GF-D8 (cell line): ENCODE measurements around the gene SEMA4A.
A peak's percentile ranks its signal among the peaks of the same experiment; 100 is the strongest.

ENCODE experiments used
- DNase-seq: peaks from one replicate; lab custom pipeline; 2025; lab: John Stamatoyannopoulos, UW

Gene SEMA4A

DNA sequence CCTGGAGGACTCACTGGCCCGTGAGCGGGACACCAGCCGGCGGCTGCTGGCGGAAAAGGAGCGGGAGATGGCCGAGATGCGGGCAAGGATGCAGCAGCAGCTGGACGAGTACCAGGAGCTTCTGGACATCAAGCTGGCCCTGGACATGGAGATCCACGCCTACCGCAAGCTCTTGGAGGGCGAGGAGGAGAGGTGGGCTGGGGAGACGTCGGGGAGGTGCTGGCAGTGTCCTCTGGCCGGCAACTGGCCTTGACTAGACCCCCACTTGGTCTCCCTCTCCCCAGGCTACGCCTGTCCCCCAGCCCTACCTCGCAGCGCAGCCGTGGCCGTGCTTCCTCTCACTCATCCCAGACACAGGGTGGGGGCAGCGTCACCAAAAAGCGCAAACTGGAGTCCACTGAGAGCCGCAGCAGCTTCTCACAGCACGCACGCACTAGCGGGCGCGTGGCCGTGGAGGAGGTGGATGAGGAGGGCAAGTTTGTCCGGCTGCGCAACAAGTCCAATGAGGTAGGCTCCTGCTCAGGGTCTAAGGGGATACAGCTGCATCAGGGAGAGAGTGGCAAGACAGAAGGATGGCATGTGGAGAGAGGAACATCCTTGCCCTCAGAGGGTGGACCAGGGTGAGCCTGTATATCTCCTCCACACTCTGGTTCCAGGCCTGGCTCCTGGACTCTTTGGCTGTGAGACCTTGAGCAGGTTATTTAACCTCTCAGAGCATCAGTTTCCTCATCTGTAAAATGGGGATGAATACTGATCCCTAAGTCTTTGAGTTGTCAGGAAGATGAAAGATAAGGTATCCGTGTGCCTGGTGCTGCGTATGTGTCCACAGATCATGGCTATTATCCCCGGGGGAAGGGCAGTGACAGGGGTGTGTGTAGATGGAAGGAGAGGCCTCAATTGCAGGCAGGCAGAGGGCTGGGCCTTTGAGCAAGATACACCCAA is 17.2 kb upstream of the SEMA4A start:
- DNase-seq, result no peak

DNA sequence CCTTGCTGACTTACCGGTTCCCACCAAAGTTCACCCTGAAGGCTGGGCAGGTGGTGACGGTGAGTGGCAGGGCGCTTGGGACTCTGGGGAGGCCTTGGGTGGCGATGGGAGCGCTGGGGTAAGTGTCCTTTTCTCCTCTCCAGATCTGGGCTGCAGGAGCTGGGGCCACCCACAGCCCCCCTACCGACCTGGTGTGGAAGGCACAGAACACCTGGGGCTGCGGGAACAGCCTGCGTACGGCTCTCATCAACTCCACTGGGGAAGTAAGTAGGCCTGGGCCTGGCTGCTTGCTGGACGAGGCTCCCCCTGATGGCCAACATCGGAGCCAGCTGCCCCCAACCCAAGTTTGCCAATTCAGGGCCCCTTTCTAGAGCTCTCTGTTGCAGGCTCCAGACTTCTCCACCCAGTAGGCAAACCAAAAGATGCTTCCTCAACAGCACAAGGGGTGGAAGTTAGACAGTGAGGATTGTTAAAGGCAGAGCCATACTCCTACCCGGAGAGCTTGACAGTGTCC is 16.4 kb upstream of the SEMA4A start:
- DNase-seq, result no peak

DNA sequence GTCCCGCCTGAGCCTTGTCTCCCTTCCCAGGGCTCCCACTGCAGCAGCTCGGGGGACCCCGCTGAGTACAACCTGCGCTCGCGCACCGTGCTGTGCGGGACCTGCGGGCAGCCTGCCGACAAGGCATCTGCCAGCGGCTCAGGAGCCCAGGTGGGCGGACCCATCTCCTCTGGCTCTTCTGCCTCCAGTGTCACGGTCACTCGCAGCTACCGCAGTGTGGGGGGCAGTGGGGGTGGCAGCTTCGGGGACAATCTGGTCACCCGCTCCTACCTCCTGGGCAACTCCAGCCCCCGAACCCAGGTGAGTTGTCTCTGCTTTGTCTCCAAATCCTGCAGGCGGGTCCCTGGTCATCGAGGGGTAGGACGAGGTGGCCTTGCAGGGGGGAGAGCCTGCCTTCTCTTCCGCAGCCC is 14.9 kb upstream of the SEMA4A start:
- no peak for DNase-seq

GRCh38 chr1:156140879-156141707 is 12.3 kb upstream of the SEMA4A start:
- DNase-seq, result no peak

- DNase-seq, result no peak
Observed at GRCh38 chr1:156143765-156144489, 9.5 kb upstream of the SEMA4A start.

DNA sequence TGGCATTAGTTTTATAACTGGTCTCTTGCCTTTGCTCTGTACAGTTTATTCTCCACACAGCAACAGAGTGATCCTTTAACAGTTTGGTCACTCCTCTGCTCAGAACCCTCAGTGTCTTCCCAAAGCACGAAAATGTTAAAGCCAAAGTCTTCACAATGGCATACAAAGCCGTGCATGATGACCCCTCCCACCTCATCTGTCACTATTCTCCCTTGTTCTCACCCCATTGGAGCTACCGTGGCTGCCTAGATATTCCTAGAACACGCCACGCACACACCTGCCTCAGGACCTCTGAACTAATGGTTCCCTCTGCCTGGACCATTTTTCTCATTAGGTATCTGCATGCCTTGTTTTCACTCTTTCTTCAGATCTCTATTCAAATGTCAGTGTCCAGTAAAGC is 8.6 kb upstream of the SEMA4A start:
- no peak for DNase-seq

- DNase-seq, result no peak
Observed at GRCh38 chr1:156145650-156146019, 7.8 kb upstream of the SEMA4A start.

- peak; percentile 81 for DNase-seq
Observed at GRCh38 chr1:156146020-156146768, 7.2 kb upstream of the SEMA4A start.

DNA sequence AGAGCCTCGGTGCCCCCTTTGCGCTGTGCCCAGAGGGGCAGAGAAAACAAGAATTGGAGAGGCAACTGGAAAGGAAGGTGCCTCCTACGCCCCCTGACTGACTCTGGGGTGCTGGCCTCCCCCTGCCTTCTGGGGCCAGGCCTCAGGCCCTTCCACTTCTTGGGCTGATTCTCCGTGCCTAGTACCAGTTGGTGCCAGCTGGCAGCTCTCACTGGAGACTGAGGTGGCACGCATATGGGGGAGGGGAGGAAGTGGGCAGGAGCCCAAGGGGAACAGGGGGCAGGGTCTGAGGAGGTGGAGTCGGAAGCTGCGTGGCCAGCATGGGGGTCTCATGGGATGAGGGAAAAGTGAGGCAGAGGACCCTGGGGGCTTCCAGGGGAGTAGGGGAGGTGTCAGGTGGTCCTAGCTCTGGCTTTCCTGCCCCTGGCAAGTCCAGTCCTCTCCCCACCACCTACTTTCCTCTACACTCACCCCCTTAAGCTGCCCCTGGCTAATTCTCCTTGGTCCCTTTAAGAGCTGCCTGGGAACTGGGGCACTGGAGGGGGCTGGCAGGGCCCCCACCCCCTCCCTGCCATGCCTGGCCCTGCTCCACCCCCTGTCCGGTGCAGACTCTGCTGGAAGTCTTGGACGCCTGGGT is 6.5 kb upstream of the SEMA4A start:
- DNase-seq, result no peak

DNA sequence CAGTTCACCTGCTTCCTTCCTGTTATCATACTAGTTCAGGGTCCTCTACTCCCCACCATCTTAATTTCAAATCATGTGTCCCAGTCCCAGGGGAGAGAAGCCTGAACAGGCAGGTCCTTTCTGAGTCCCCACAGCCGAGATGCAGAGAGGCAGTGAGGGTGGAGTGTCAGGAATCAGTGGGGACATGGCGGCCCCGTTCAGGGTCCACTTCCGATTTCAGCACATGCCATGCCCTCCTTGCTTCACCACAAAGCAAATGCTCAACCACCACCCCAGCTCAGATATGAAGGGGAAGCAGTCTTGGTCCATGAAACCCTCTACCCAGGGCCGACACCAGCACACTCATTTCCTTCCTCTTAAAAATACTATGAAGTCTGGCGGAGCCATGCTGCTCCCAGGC is 5.2 kb upstream of the SEMA4A start:
- DNase-seq, result peak; percentile 84

DNA sequence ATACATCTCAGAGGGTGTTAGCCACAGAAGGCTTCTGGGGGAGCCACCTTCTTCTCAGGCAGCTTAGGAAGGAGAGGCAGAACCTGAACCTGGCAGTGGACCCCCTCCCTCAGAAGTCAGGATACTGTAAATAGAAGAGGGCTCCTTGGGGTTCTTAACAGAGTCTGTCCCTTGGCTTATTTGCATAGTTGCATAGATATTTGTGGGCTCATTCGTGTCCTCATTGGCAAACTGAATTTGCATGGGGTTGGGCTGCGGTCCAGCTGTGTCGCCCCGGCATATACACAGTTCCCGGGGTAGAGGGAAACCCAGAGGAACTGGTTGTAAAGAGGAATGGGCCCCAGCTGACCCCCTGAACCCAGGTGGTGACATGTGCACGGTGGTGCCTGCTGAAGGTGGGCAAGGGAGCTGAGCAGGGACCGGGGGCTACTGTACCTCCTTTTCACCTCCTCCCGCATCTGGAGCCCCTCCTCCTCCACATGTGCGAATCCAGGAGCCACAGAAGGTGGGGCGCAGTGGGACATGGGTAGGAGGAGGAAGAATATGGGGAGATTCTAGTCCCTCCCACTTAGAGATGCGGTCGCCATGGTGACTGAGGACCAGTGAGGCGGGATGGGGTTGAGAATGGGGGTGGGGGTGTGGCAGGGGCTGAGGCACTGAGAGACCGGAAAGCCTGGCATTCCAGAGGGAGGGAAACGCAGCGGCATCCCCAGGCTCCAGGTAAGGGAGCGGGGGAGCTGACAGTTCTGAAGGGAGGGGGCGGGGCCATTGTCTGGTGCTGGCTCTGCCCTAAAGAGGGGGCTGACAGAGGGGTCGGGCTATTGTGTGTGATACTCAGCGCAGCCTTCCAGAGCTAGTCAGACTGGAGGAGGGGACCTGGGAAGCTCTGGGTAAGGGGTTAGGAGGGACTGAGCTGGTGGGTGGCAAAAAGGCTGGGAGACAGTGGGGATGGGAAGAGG is 3.7 kb upstream of the SEMA4A start:
- DNase-seq, result no peak

- no peak for DNase-seq
Observed at GRCh38 chr1:156150333-156151011, 2.9 kb upstream of the SEMA4A start.

DNA sequence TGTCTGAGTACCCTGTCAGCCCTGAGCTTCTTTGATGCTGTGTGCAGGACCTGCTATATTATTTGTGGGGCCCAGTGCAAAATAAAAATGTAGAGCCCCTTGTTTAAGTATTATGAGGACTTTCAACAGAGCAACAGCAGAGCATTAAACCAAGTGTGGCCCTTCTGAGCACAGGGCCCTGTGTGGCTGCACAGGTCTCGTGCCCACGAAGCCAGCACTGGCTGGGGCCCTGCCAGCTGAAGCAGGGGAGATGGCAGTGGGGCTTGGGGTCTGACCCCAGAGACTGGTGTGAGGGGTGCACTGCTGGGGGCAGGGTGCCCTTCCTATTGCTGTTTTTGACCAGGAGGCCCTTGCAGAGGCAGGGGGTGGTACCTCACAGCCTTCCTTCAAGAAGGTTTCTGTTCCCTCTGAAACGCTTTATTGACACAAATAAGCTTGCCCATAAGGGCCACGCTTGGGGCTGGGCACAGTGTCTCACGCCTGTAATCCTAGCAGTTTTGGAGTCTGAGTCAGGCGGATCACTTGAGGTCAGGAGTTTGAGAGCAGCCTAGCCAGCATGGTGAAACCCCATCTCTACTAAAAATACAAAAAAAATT is 2.2 kb upstream of the SEMA4A start:
- no peak for DNase-seq

GRCh38 chr1:156152628-156153027 is 757 bp upstream of the SEMA4A start:
- DNase-seq, result no peak

GRCh38 chr1:156154317-156154749 is 948 bp downstream of the SEMA4A start:
- peak; percentile 90 for DNase-seq

GRCh38 chr1:156155756-156156510 is 2.5 kb downstream of the SEMA4A start:
- DNase-seq, result no peak

GRCh38 chr1:156157506-156157905 is 4.1 kb downstream of the SEMA4A start:
- no peak for DNase-seq

- DNase-seq, result no peak
Observed at GRCh38 chr1:156157966-156158365, 4.6 kb downstream of the SEMA4A start.
